PC-9 (cell line): ENCODE measurements around the gene DDI1. TPM values are rescaled to one million over a fixed set of nuclear protein-coding genes. Genes with fewer than 3 reads are reported as not detected.
"Not testable (repeated sequence)": the region's sequence is repeated elsewhere in the genome, so short reads cannot be mapped to it uniquely, and the experiment has no call there.

Experiments used
- BruUV-seq: library from RNA; stranded (reverse); fragments of 400-500 nt; replicated peaks from 2 replicates; lab custom pipeline; 2021; lab: Mats Ljungman, UMichigan
- CTCF ChIA-PET: fragments of 300-600 bp; sonication (Branson Sonifier 250); formaldehyde crosslinking; loops from one replicate; lab custom pipeline; 2022; ENCODE audit warnings: antibody characterized with exemption; lab: Charles Lee
- POLR2A ChIA-PET: fragments of 300-600 bp; sonication (Branson Sonifier 250); formaldehyde crosslinking; loops from one replicate; lab custom pipeline; 2022; ENCODE audit warnings: antibody characterized with exemption; ENCODE audit not compliant: unreplicated experiment; lab: Charles Lee
- DNase-seq, 2 experiments: peaks; one replicate each; pipeline versions ENCODE4 v3.0.0 to v3.0.0-alpha.2; 2015 to 2022; ENCODE audit warnings: mixed read lengths in 1 of 2
- H2AFZ ChIP-seq: fragments of 200-600 bp; sonication (generic); 2 replicates; pipeline ENCODE4 v1.8.1; 2017; ENCODE audit warnings: antibody characterized with exemption
- H3F3A ChIP-seq: fragments of 200-600 bp; sonication (generic); 2 replicates; pipeline ENCODE4 v1.8.1; 2017; ENCODE audit warnings: antibody characterized with exemption, mild to moderate bottlenecking, low read depth; ENCODE audit not compliant: insufficient read depth
- H3K27ac ChIP-seq: fragments of 200-600 bp; sonication (generic); 2 replicates; pipeline ENCODE4 v1.6.1; 2016; ENCODE audit warnings: mixed run types
- H3K27me3 ChIP-seq: fragments of 200-600 bp; sonication (generic); 2 replicates; pipeline ENCODE4 v1.6.1; 2016; ENCODE audit warnings: low read depth, mixed run types; ENCODE audit not compliant: insufficient read depth
- H3K36me3 ChIP-seq: fragments of 200-600 bp; sonication (generic); 2 replicates; pipeline ENCODE4 v1.6.1; 2016; ENCODE audit warnings: low read depth, mixed run types
- H3K4me1 ChIP-seq: fragments of 200-600 bp; sonication (generic); replicated peaks from 2 replicates; pipeline ENCODE4 v1.6.1; 2016; ENCODE audit warnings: mixed run types; ENCODE audit not compliant: insufficient read depth
- H3K4me2 ChIP-seq: fragments of 200-600 bp; sonication (generic); 2 replicates; pipeline ENCODE4 v1.6.1; 2017; ENCODE audit warnings: mixed run types
- H3K4me3 ChIP-seq: fragments of 200-600 bp; sonication (generic); 2 replicates; pipeline ENCODE4 v1.6.1; 2016; ENCODE audit warnings: mixed run types
- H3K79me2 ChIP-seq: fragments of 200-600 bp; sonication (generic); 2 replicates; pipeline ENCODE4 v1.6.1; 2017; ENCODE audit warnings: low read depth, mixed run types
- H3K9me2 ChIP-seq: fragments of 200-600 bp; sonication (generic); 2 replicates; pipeline ENCODE4 v1.8.1; 2017; ENCODE audit warnings: mild to moderate bottlenecking; ENCODE audit not compliant: insufficient read depth
- H3K9me3 ChIP-seq: fragments of 200-600 bp; sonication (generic); 2 replicates; pipeline ENCODE4 v1.8.1; 2016; ENCODE audit warnings: low read depth; ENCODE audit not compliant: insufficient read depth
- H4K20me1 ChIP-seq: fragments of 200-600 bp; sonication (generic); 2 replicates; pipeline ENCODE4 v1.8.1; 2017; ENCODE audit not compliant: insufficient read depth
- EZH2 ChIP-seq: fragments of 200-600 bp; sonication (generic); IDR thresholded peaks from 2 replicates; pipeline ENCODE4 v1.8.0; 2017; ENCODE audit warnings: antibody characterized with exemption, low read depth
- intact Hi-C: fragments of 100-400 bp; cut with micrococcal nuclease; formaldehyde crosslinking; loops from one replicate; pipeline ENCODE4 v1.10.0; 2022; ENCODE audit not compliant: unreplicated experiment
- total RNA-seq: library from RNA; stranded (reverse); gene quantifications from 2 replicates; pipeline ENCODE4 v1.2.3, GENCODE V29; 2021
- TF ChIP-seq, protein P1 (sequence below): fragments of 200-600 bp; sonication (generic); conservative IDR thresholded peaks from 2 replicates; pipeline ENCODE4 v1.6.1; 2017; ENCODE audit warnings: mixed run types, antibody characterized with exemption, mild to moderate bottlenecking, moderate library complexity

Gene DDI1
- total RNA-seq, 1 experiment from 2014 or later, result not detected

DNA sequence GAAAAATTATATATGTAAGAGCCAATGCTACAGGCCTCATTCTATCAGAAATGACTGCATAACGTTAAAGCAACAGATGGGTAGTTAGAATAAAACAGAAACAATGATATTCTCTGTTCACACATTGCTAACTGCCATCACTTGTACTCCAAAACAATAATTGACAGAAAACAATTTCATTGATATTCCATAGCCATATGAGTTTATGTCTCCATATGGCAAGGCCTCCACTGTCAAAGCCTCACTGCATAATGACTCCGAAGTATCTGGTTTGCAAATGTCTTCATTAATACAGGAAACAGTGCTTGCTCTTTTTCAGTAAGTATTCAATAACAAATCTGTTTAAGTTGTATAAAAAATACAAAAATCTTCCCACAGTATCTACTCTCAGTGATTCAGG is 9.9 kb downstream of the DDI1 start:
- Histone ChIP-seq H3K4me1 (no peaks in the 10 kb centered on the region), H3K27me3 (no peaks in the 10 kb centered on the region), H3F3A (no peaks in the 10 kb centered on the region), H3K4me3 (no peak overlapping the region), H4K20me1 (no peaks in the 10 kb centered on the region), H3K9me2 (no peaks in the 10 kb centered on the region), H3K27ac (no peak overlapping the region), H3K4me2 (no peak overlapping the region), H3K79me2 (no peaks in the 10 kb centered on the region), H3K9me3 (no peaks in the 10 kb centered on the region), H2AFZ (no peak overlapping the region), H3K36me3 (no peaks in the 10 kb centered on the region)
- BruUV-seq, result no TSS peak
- no peak for TF ChIP-seq EZH2
- TF ChIP-seq, protein P1, sequence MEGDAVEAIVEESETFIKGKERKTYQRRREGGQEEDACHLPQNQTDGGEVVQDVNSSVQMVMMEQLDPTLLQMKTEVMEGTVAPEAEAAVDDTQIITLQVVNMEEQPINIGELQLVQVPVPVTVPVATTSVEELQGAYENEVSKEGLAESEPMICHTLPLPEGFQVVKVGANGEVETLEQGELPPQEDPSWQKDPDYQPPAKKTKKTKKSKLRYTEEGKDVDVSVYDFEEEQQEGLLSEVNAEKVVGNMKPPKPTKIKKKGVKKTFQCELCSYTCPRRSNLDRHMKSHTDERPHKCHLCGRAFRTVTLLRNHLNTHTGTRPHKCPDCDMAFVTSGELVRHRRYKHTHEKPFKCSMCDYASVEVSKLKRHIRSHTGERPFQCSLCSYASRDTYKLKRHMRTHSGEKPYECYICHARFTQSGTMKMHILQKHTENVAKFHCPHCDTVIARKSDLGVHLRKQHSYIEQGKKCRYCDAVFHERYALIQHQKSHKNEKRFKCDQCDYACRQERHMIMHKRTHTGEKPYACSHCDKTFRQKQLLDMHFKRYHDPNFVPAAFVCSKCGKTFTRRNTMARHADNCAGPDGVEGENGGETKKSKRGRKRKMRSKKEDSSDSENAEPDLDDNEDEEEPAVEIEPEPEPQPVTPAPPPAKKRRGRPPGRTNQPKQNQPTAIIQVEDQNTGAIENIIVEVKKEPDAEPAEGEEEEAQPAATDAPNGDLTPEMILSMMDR, result no peak
- no peak for DNase-seq
- ChIA-PET POLR2A (no interaction called here), CTCF (no interaction called here)
- intact Hi-C loops, result no loop called here

DNA sequence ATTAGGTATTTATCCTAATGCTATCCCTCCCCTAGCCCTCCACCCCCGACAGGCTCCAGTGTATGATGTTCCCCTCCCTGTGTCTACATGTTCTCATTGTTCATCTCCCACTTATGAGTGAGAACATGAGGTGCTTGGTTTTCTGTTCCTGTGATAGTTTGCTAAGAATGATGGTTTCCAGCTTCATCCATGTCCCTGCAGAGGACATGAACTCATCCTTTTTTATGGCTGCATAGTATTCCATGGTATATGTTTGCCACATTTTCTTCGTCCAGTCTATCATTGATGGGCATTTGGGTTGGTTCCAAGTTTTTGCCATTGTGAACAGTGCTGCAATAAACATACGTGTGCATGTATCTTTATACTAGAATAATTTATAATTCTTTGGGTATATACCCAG is 10.4 kb downstream of the DDI1 start:
- POLR2A ChIA-PET, H4K20me1 ChIP-seq, H3F3A ChIP-seq, H3K4me2 ChIP-seq, H3K27me3 ChIP-seq, H3K36me3 ChIP-seq, H3K9me3 ChIP-seq, BruUV-seq, DNase-seq, H3K4me3 ChIP-seq, CTCF ChIA-PET, H3K79me2 ChIP-seq, H3K27ac ChIP-seq, H2AFZ ChIP-seq, intact Hi-C loops, H3K9me2 ChIP-seq, H3K4me1 ChIP-seq: not testable (repeated sequence)

DNA sequence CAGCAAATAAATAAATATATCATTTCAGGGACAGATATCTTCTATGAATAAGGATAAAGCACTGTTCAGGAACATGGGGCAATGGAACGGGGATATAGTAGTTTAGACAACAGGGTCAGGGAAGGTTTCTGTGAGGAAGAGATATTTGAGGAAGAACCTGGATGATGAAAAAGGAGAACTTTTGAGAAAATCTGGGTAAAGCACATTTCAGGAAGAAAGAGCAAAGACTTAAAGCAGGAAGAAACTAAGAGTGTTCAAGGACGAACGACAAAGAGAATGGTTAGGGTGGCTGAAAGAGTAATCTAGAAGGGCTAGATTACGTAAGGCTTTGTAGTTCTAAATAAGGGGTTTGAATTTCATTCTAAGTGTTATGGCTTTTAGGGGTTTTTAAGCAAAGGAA is 12.7 kb downstream of the DDI1 start:
- Histone ChIP-seq H3K79me2 (no peaks in the 10 kb centered on the region), H3K27me3 (no peaks in the 10 kb centered on the region), H3K4me1 (no peaks in the 10 kb centered on the region), H3K9me3 (no peaks in the 10 kb centered on the region), H3K4me3 (no peak overlapping the region), H3K36me3 (no peaks in the 10 kb centered on the region), H3K27ac (no peak overlapping the region), H3F3A (no peaks in the 10 kb centered on the region), H3K9me2 (no peaks in the 10 kb centered on the region), H3K4me2 (no peak overlapping the region), H4K20me1 (no peaks in the 10 kb centered on the region), H2AFZ (no peak overlapping the region)
- TF ChIP-seq EZH2, result no peak
- TF ChIP-seq, protein P1, result no peak
- intact Hi-C loops, result no loop called here
- CTCF ChIA-PET, result no interaction called here
- BruUV-seq, result no TSS peak
- no peak for DNase-seq
- POLR2A ChIA-PET, result no interaction called here

DNA sequence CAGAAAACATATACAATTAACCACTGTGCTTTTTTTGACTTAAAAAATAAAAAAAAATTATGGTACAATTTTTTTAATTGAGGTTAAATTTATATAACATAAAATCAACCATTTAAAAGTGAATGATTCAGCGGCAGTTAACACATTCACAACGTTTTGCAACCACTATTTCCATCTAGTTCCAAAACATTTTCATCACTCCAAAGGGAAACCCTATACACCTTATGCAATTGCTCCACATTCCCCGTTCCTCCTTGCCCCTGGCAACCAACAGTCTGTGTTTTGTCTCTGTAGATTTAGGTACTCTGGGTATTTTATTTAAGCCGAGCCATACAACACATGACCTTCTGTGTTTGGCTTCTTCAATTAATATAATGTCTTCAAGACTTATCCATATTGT is 15.3 kb downstream of the DDI1 start:
- no peak overlapping the region for H3K4me2 ChIP-seq
- H3K9me3 ChIP-seq, result no peaks in the 10 kb centered on the region
- H3K27me3 ChIP-seq, result no peaks in the 10 kb centered on the region
- no peak for DNase-seq
- H3K36me3 ChIP-seq, result no peaks in the 10 kb centered on the region
- TF ChIP-seq, protein P1, result no peak
- no peak for TF ChIP-seq EZH2
- no peaks in the 10 kb centered on the region for H3F3A ChIP-seq
- no TSS peak for BruUV-seq
- no peaks in the 10 kb centered on the region for H3K4me1 ChIP-seq
- H3K27ac ChIP-seq, result no peak overlapping the region
- H3K9me2 ChIP-seq, result no peaks in the 10 kb centered on the region
- no peak overlapping the region for H3K4me3 ChIP-seq
- H3K79me2 ChIP-seq, result no peaks in the 10 kb centered on the region
- POLR2A ChIA-PET, result no interaction called here
- H4K20me1 ChIP-seq, result no peaks in the 10 kb centered on the region
- no peak overlapping the region for H2AFZ ChIP-seq
- CTCF ChIA-PET, result no interaction called here
- intact Hi-C loops, result no loop called here
